Rectal smooth muscle tissue (tissue), 1 donor: ENCODE results near the gene SSBP2.
"Not testable (repeated sequence)": the region's sequence is repeated elsewhere in the genome, so short reads cannot be mapped to it uniquely, and the experiment has no call there.

Experiments
- H3K27ac ChIP-seq: one replicate; pipeline ENCODE4 v1.7.0; 2013; ENCODE audit warnings: low read depth, low read length, inconsistent platforms
- H3K27me3 ChIP-seq: one replicate; pipeline ENCODE4 v1.7.0; 2013; ENCODE audit warnings: low read length; ENCODE audit not compliant: control insufficient read depth, insufficient read depth
- H3K36me3 ChIP-seq: one replicate; pipeline ENCODE4 v1.7.0; 2013; ENCODE audit warnings: low read length; ENCODE audit not compliant: control insufficient read depth, insufficient read depth
- H3K4me1 ChIP-seq: one replicate; pipeline ENCODE4 v1.7.0; 2013; ENCODE audit warnings: low read length; ENCODE audit not compliant: control insufficient read depth, insufficient read depth
- H3K4me3 ChIP-seq: one replicate; pipeline ENCODE4 v1.7.0; 2013; ENCODE audit warnings: low read length
- H3K9ac ChIP-seq: one replicate; pipeline ENCODE4 v1.7.0; 2013; ENCODE audit warnings: low read length

Gene SSBP2

GRCh38 chr5:81425569-81425968 is 325.3 kb downstream of the SSBP2 start:
- no peaks in the 10 kb centered on the region for H3K36me3 ChIP-seq
- H3K27ac ChIP-seq: no peak overlapping the region
- H3K27me3 ChIP-seq: no peaks in the 10 kb centered on the region
- H3K4me3 ChIP-seq: no peak overlapping the region
- no peak overlapping the region for H3K9ac ChIP-seq
- peaks cover 8% of the 10 kb centered on the region for H3K4me1 ChIP-seq

GRCh38 chr5:81424728-81425127 is 326.2 kb downstream of the SSBP2 start:
- no peaks in the 10 kb centered on the region for H3K27me3 ChIP-seq
- no peaks in the 10 kb centered on the region for H3K36me3 ChIP-seq
- peaks cover 8% of the 10 kb centered on the region for H3K4me1 ChIP-seq
- H3K27ac ChIP-seq: no peak overlapping the region
- no peak overlapping the region for H3K4me3 ChIP-seq
- no peak overlapping the region for H3K9ac ChIP-seq

- Histone ChIP-seq H3K27me3 (no peaks in the 10 kb centered on the region), H3K27ac (no peak overlapping the region), H3K4me3 (no peak overlapping the region), H3K4me1 (peaks cover 8% of the 10 kb centered on the region), H3K36me3 (no peaks in the 10 kb centered on the region), H3K9ac (no peak overlapping the region)
Measured at GRCh38 chr5:81422671-81423070, 328.2 kb downstream of the SSBP2 start.

GRCh38 chr5:81420039-81420667 is 330.7 kb downstream of the SSBP2 start:
- H3K36me3 ChIP-seq: peaks cover 2% of the 10 kb centered on the region
- no peaks in the 10 kb centered on the region for H3K27me3 ChIP-seq
- no peak overlapping the region for H3K27ac ChIP-seq
- H3K4me3 ChIP-seq: no peak overlapping the region
- H3K4me1 ChIP-seq: no peaks in the 10 kb centered on the region
- no peak overlapping the region for H3K9ac ChIP-seq

- no peaks in the 10 kb centered on the region for H3K4me1 ChIP-seq
- no peak overlapping the region for H3K9ac ChIP-seq
- H3K27ac ChIP-seq: no peak overlapping the region
- peaks cover 2% of the 10 kb centered on the region for H3K36me3 ChIP-seq
- H3K4me3 ChIP-seq: no peak overlapping the region
- H3K27me3 ChIP-seq: no peaks in the 10 kb centered on the region
Measured at GRCh38 chr5:81418606-81419005, 332.3 kb downstream of the SSBP2 start.

- Histone ChIP-seq H3K4me1 (no peaks in the 10 kb centered on the region), H3K9ac (no peak overlapping the region), H3K27me3 (no peaks in the 10 kb centered on the region)
Measured at GRCh38 chr5:81417052-81417451, 333.8 kb downstream of the SSBP2 start.

GRCh38 chr5:81409896-81410295 is 341.0 kb downstream of the SSBP2 start:
- Histone ChIP-seq H3K4me3 (no peak overlapping the region), H3K36me3 (no peaks in the 10 kb centered on the region), H3K27ac (no peak overlapping the region), H3K4me1 (no peaks in the 10 kb centered on the region), H3K27me3 (no peaks in the 10 kb centered on the region), H3K9ac (no peak overlapping the region)

More at GRCh38 chr5:81417052-81417451, 333.8 kb downstream of the SSBP2 start:
- peaks cover 2% of the 10 kb centered on the region for H3K36me3 ChIP-seq
- no peak overlapping the region for H3K27ac ChIP-seq
- H3K4me3 ChIP-seq: no peak overlapping the region

- Histone ChIP-seq H3K9ac (no peak overlapping the region), H3K27me3 (no peaks in the 10 kb centered on the region), H3K36me3 (no peaks in the 10 kb centered on the region), H3K4me1 (no peaks in the 10 kb centered on the region), H3K4me3 (no peak overlapping the region), H3K27ac (no peak overlapping the region)
Measured at GRCh38 chr5:81409361-81409760, 341.5 kb downstream of the SSBP2 start.

GRCh38 chr5:81408496-81408895 is 342.4 kb downstream of the SSBP2 start:
- H3K4me1 ChIP-seq: no peaks in the 10 kb centered on the region
- no peaks in the 10 kb centered on the region for H3K27me3 ChIP-seq
- H3K4me3 ChIP-seq: no peak overlapping the region
- no peak overlapping the region for H3K27ac ChIP-seq
- H3K9ac ChIP-seq: no peak overlapping the region
- H3K36me3 ChIP-seq: no peaks in the 10 kb centered on the region

- not testable (repeated sequence) for H3K4me1 ChIP-seq, H3K36me3 ChIP-seq, H3K27me3 ChIP-seq, H3K4me3 ChIP-seq, H3K9ac ChIP-seq, H3K27ac ChIP-seq
Measured at GRCh38 chr5:81407811-81408210, 343.1 kb downstream of the SSBP2 start.

GRCh38 chr5:81405126-81405891 is 345.6 kb downstream of the SSBP2 start:
- H3K9ac ChIP-seq: no peak overlapping the region
- H3K36me3 ChIP-seq: no peaks in the 10 kb centered on the region
- no peaks in the 10 kb centered on the region for H3K4me1 ChIP-seq
- H3K4me3 ChIP-seq: no peak overlapping the region
- H3K27me3 ChIP-seq: no peaks in the 10 kb centered on the region
- no peak overlapping the region for H3K27ac ChIP-seq

- Histone ChIP-seq H3K4me3 (no peak overlapping the region), H3K27ac (no peak overlapping the region), H3K9ac (no peak overlapping the region), H3K27me3 (no peaks in the 10 kb centered on the region), H3K4me1 (no peaks in the 10 kb centered on the region), H3K36me3 (no peaks in the 10 kb centered on the region)
Measured at GRCh38 chr5:81402192-81402930, 348.5 kb downstream of the SSBP2 start.
